A673 (cell line): ENCODE data around the gene TTC9B.

Source experiments
- CTCF ChIP-seq: fragments of 300-800, 200-600 bp; sonication (generic); conservative IDR thresholded peaks from 2 replicates; pipeline ENCODE4 v1.5.1; 2017; ENCODE audit warnings: low read depth, mild to moderate bottlenecking, antibody characterized with exemption, low read length, moderate library complexity, mixed read lengths
- EZH2 ChIP-seq: fragments of 200-600 bp; sonication (generic); IDR thresholded peaks from 2 replicates; pipeline ENCODE4 v1.6.1; 2017; ENCODE audit warnings: borderline replicate concordance, low read depth, mild to moderate bottlenecking, mixed read lengths, antibody characterized with exemption, low read length; ENCODE audit not compliant: poor library complexity, severe bottlenecking

- TF ChIP-seq CTCF (no peak), EZH2 (no peak)
These were observed 46.3 kb upstream of the TTC9B start for GRCh38 chr19:40264314-40265054.
